ENCODE measurements around the gene ERBB4. TPM values are rescaled to one million over a fixed set of nuclear protein-coding genes. Genes with fewer than 3 reads are reported as not detected.

Gene ERBB4
- total and polyA plus RNA-seq, 7 experiments from 2014 or later, result not detected

- ChIA-PET CTCF (no interaction called here), POLR2A (no interaction called here)
- Mint-ChIP-seq H3K36me3 (no peaks in the 10 kb centered on the region), H3K4me1 (no peaks in the 10 kb centered on the region), H3K27ac (no peak overlapping the region), H3K4me3 (no peak overlapping the region), H3K9me3 (no peaks in the 10 kb centered on the region), H3K27me3 (no peaks in the 10 kb centered on the region)
- Histone ChIP-seq H3K4me3 (ENCODE audit: low read length) (no peak overlapping the region), H3K27me3 (ENCODE audit: control insufficient read depth in 2 of 2, insufficient read depth in 2 of 2, low read length in 2 of 2) (no peaks in the 10 kb centered on the region), H3K36me3 (ENCODE audit: control insufficient read depth in 2 of 3, insufficient read depth in 3 of 3, low read length in 3 of 3) (no peaks in the 10 kb centered on the region), H3K9me3 (ENCODE audit: control insufficient read depth in 2 of 3, low read length in 3 of 3) (no peaks in the 10 kb centered on the region), H3K27ac (ENCODE audit: low read depth, low read length) (no peak overlapping the region), H3K4me1 (ENCODE audit: control insufficient read depth in 2 of 2, insufficient read depth in 2 of 2, low read length in 2 of 2) (no peaks in the 10 kb centered on the region)
- ATAC-seq, result no peak
- DNase-seq, result no peak
- intact Hi-C loops (cut with micrococcal nuclease), result no loop called here
Measured at GRCh38 chr2:211845338-211846035, 693.1 kb downstream of the ERBB4 start.

GRCh38 chr2:211837706-211838105 lies 700.9 kb downstream of the ERBB4 start:
- ChIA-PET POLR2A (no interaction called here), CTCF (no interaction called here)
- no peaks in the 10 kb centered on the region for H3K9me3 ChIP-seq (ENCODE audit: control insufficient read depth in 2 of 3, low read length in 3 of 3)
- intact Hi-C loops (cut with micrococcal nuclease), result no loop called here
- peaks cover 0 to 6% (median 0%) of the 10 kb centered on the region in 11 donors for H3K9me3 Mint-ChIP-seq
- H3K36me3 Mint-ChIP-seq, result no peaks in the 10 kb centered on the region
- no peak overlapping the region for H3K27ac Mint-ChIP-seq
- H3K4me3 Mint-ChIP-seq, result no peak overlapping the region
- no peak overlapping the region for H3K27ac ChIP-seq (ENCODE audit: low read depth, low read length)
- H3K4me3 ChIP-seq (ENCODE audit: low read length), result no peak overlapping the region
- H3K27me3 Mint-ChIP-seq, result no peaks in the 10 kb centered on the region
- DNase-seq, result no peak
- no peaks in the 10 kb centered on the region for H3K4me1 Mint-ChIP-seq
- no peak for ATAC-seq
- H3K4me1 ChIP-seq (ENCODE audit: control insufficient read depth in 2 of 2, insufficient read depth in 2 of 2, low read length in 2 of 2), result no peaks in the 10 kb centered on the region
- no peaks in the 10 kb centered on the region for H3K27me3 ChIP-seq (ENCODE audit: control insufficient read depth in 2 of 2, insufficient read depth in 2 of 2, low read length in 2 of 2)
- no peaks in the 10 kb centered on the region for H3K36me3 ChIP-seq (ENCODE audit: control insufficient read depth in 2 of 3, insufficient read depth in 3 of 3, low read length in 3 of 3)

- Mint-ChIP-seq H3K27ac (no peak overlapping the region), H3K4me3 (no peak overlapping the region), H3K4me1 (no peaks in the 10 kb centered on the region), H3K9me3 (peaks cover 0 to 6% (median 0%) of the 10 kb centered on the region in 11 donors), H3K36me3 (no peaks in the 10 kb centered on the region), H3K27me3 (no peaks in the 10 kb centered on the region)
- Histone ChIP-seq H3K4me3 (ENCODE audit: low read length) (no peak overlapping the region), H3K27ac (ENCODE audit: low read depth, low read length) (no peak overlapping the region), H3K9me3 (ENCODE audit: control insufficient read depth in 2 of 3, low read length in 3 of 3) (no peaks in the 10 kb centered on the region), H3K36me3 (ENCODE audit: control insufficient read depth in 2 of 3, insufficient read depth in 3 of 3, low read length in 3 of 3) (no peaks in the 10 kb centered on the region), H3K27me3 (ENCODE audit: control insufficient read depth in 2 of 2, insufficient read depth in 2 of 2, low read length in 2 of 2) (no peaks in the 10 kb centered on the region), H3K4me1 (ENCODE audit: control insufficient read depth in 2 of 2, insufficient read depth in 2 of 2, low read length in 2 of 2) (no peaks in the 10 kb centered on the region)
- DNase-seq, result no peak
- intact Hi-C loops (cut with micrococcal nuclease), result no loop called here
- ChIA-PET POLR2A (no interaction called here), CTCF (no interaction called here)
- ATAC-seq, result no peak
Measured at GRCh38 chr2:211837206-211837605, 701.4 kb downstream of the ERBB4 start.

GRCh38 chr2:211836409-211836808 lies 702.2 kb downstream of the ERBB4 start:
- H3K27ac Mint-ChIP-seq, result no peak overlapping the region
- no peak overlapping the region for H3K4me3 Mint-ChIP-seq
- Histone ChIP-seq H3K4me3 (ENCODE audit: low read length) (no peak overlapping the region), H3K27me3 (ENCODE audit: control insufficient read depth in 2 of 2, insufficient read depth in 2 of 2, low read length in 2 of 2) (no peaks in the 10 kb centered on the region), H3K36me3 (ENCODE audit: control insufficient read depth in 2 of 3, insufficient read depth in 3 of 3, low read length in 3 of 3) (no peaks in the 10 kb centered on the region), H3K27ac (ENCODE audit: low read depth, low read length) (no peak overlapping the region), H3K9me3 (ENCODE audit: control insufficient read depth in 2 of 3, low read length in 3 of 3) (no peaks in the 10 kb centered on the region), H3K4me1 (ENCODE audit: control insufficient read depth in 2 of 2, insufficient read depth in 2 of 2, low read length in 2 of 2) (no peaks in the 10 kb centered on the region)
- no peaks in the 10 kb centered on the region for H3K36me3 Mint-ChIP-seq
- no peaks in the 10 kb centered on the region for H3K27me3 Mint-ChIP-seq
- DNase-seq, result no peak
- H3K4me1 Mint-ChIP-seq, result no peaks in the 10 kb centered on the region
- ChIA-PET CTCF (no interaction called here), POLR2A (no interaction called here)
- no peak for ATAC-seq
- intact Hi-C loops (cut with micrococcal nuclease), result no loop called here
- H3K9me3 Mint-ChIP-seq, result peaks cover 0 to 6% (median 0%) of the 10 kb centered on the region in 11 donors

GRCh38 chr2:211835695-211836094 lies 702.9 kb downstream of the ERBB4 start:
- Mint-ChIP-seq H3K27ac (no peak overlapping the region), H3K36me3 (no peaks in the 10 kb centered on the region), H3K4me3 (no peak overlapping the region), H3K4me1 (no peaks in the 10 kb centered on the region), H3K27me3 (no peaks in the 10 kb centered on the region), H3K9me3 (peaks cover 0 to 6% (median 0%) of the 10 kb centered on the region in 11 donors)
- Histone ChIP-seq H3K4me1 (ENCODE audit: control insufficient read depth in 2 of 2, insufficient read depth in 2 of 2, low read length in 2 of 2) (no peaks in the 10 kb centered on the region), H3K27ac (ENCODE audit: low read depth, low read length) (no peak overlapping the region), H3K27me3 (ENCODE audit: control insufficient read depth in 2 of 2, insufficient read depth in 2 of 2, low read length in 2 of 2) (no peaks in the 10 kb centered on the region), H3K9me3 (ENCODE audit: control insufficient read depth in 2 of 3, low read length in 3 of 3) (no peaks in the 10 kb centered on the region), H3K4me3 (ENCODE audit: low read length) (no peak overlapping the region), H3K36me3 (ENCODE audit: control insufficient read depth in 2 of 3, insufficient read depth in 3 of 3, low read length in 3 of 3) (no peaks in the 10 kb centered on the region)
- DNase-seq (no peak), ATAC-seq (no peak)
- intact Hi-C loops (cut with micrococcal nuclease), result no loop called here
- CTCF ChIA-PET, result no interaction called here
- POLR2A ChIA-PET, result no interaction called here

GRCh38 chr2:211833582-211834279 lies 704.9 kb downstream of the ERBB4 start:
- no peak overlapping the region for H3K4me3 ChIP-seq (ENCODE audit: low read length)

GRCh38 chr2:211829725-211830124 lies 708.9 kb downstream of the ERBB4 start:
- POLR2A ChIA-PET, result no interaction called here
- H3K27ac Mint-ChIP-seq, result no peak overlapping the region
- CTCF ChIA-PET, result no interaction called here

More at GRCh38 chr2:211833582-211834279, 704.9 kb downstream of the ERBB4 start:
- Histone ChIP-seq H3K27me3 (ENCODE audit: control insufficient read depth in 2 of 2, insufficient read depth in 2 of 2, low read length in 2 of 2) (no peaks in the 10 kb centered on the region), H3K4me1 (ENCODE audit: control insufficient read depth in 2 of 2, insufficient read depth in 2 of 2, low read length in 2 of 2) (no peaks in the 10 kb centered on the region), H3K27ac (ENCODE audit: low read depth, low read length) (no peak overlapping the region), H3K36me3 (ENCODE audit: control insufficient read depth in 2 of 3, insufficient read depth in 3 of 3, low read length in 3 of 3) (no peaks in the 10 kb centered on the region), H3K9me3 (ENCODE audit: control insufficient read depth in 2 of 3, low read length in 3 of 3) (no peaks in the 10 kb centered on the region)
- ChIA-PET CTCF (interaction anchor here (0.6 kb wide), 1 partner anchor 13 kb away, joined by 3 read pairs; no protein-coding TSS in a partner anchor), POLR2A (no interaction called here)
- no peak overlapping the region for H3K27ac Mint-ChIP-seq
- no peak overlapping the region for H3K4me3 Mint-ChIP-seq
- H3K27me3 Mint-ChIP-seq, result peaks cover 0 to 5% (median 0%) of the 10 kb centered on the region in 5 donors
- no peaks in the 10 kb centered on the region for H3K4me1 Mint-ChIP-seq
- H3K9me3 Mint-ChIP-seq, result peaks cover 0 to 6% (median under 1%) of the 10 kb centered on the region in 11 donors
- H3K36me3 Mint-ChIP-seq, result no peaks in the 10 kb centered on the region
- intact Hi-C loops (cut with micrococcal nuclease), result no loop called here
- no peak for DNase-seq
- no peak for ATAC-seq

More at GRCh38 chr2:211829725-211830124, 708.9 kb downstream of the ERBB4 start:
- H3K27me3 Mint-ChIP-seq, result peaks cover 0 to 5% (median 0%) of the 10 kb centered on the region in 5 donors
- DNase-seq, result no peak
- H3K4me1 ChIP-seq (ENCODE audit: control insufficient read depth in 2 of 2, insufficient read depth in 2 of 2, low read length in 2 of 2), result no peaks in the 10 kb centered on the region
- peaks cover 0 to 7% (median 1%) of the 10 kb centered on the region in 11 donors for H3K9me3 Mint-ChIP-seq
- no peak overlapping the region for H3K4me3 Mint-ChIP-seq
- no peak overlapping the region for H3K4me3 ChIP-seq (ENCODE audit: low read length)
- H3K36me3 ChIP-seq (ENCODE audit: control insufficient read depth in 2 of 3, insufficient read depth in 3 of 3, low read length in 3 of 3), result no peaks in the 10 kb centered on the region
- ATAC-seq, result no peak
- intact Hi-C loops (cut with micrococcal nuclease), result no loop called here
- no peaks in the 10 kb centered on the region for H3K36me3 Mint-ChIP-seq
- no peaks in the 10 kb centered on the region for H3K27me3 ChIP-seq (ENCODE audit: control insufficient read depth in 2 of 2, insufficient read depth in 2 of 2, low read length in 2 of 2)
- no peak overlapping the region for H3K27ac ChIP-seq (ENCODE audit: low read depth, low read length)
- no peaks in the 10 kb centered on the region for H3K4me1 Mint-ChIP-seq
- H3K9me3 ChIP-seq (ENCODE audit: control insufficient read depth in 2 of 3, low read length in 3 of 3), result no peaks in the 10 kb centered on the region
